Lower leg skin (tissue), 4 donors: ENCODE data around the gene PRKAG1. TPM values are rescaled to one million over a fixed set of nuclear protein-coding genes. Genes with fewer than 3 reads are reported as not detected.

Source experiments
- DNase-seq, 2 donors: peaks; one replicate each; pipeline ENCODE4 v3.0.0-alpha.2; 2019; ENCODE audit warnings: low spot score in 2 of 2
- H3K4me3 ChIP-seq: fragments of 200-600 bp; sonication (generic); 2 replicates; pipeline ENCODE4 v1.5.1; 2017; ENCODE audit warnings: mild to moderate bottlenecking, low read depth; ENCODE audit not compliant: poor library complexity, severe bottlenecking
- POLR2A ChIP-seq, 2 donors: fragments of 450-650 bp; IDR thresholded peaks; one replicate each; pipeline ENCODE4 v1.6.1; 2016 to 2017; ENCODE audit warnings: antibody characterized with exemption in 2 of 2, mild to moderate bottlenecking in 1 of 2, moderate library complexity in 1 of 2
- WGBS, 2 donors: methylation state at CpG; one replicate each; pipeline ENCODE4 v1.1.5; 2018; 5-methylcytosine and 5-hydroxymethylcytosine counted together
- intact Hi-C: fragments of 100-400 bp; cut with DNase I; formaldehyde crosslinking; loops from one replicate; pipeline ENCODE4 v1.15.0; 2023; ENCODE audit warnings: low total_unique reads
- total RNA-seq, 4 donors: library from RNA; depleted of rRNA; stranded (reverse); fragments of >200 nt; gene quantifications; one replicate each; pipeline ENCODE4 v1.1.0, GENCODE V29; 2016
- TF ChIP-seq, protein P1 (sequence below), 3 donors: fragments of 450-650 bp; IDR thresholded peaks; one replicate each; pipeline ENCODE4 v1.5.1; 2016; ENCODE audit warnings: antibody characterized with exemption in 3 of 3, mild to moderate bottlenecking in 3 of 3, moderate library complexity in 2 of 3

PRKAG1 gene
- total RNA-seq, 4 donors from 2014 or later, result 30.3 to 57.8 (median 49.2) TPM

DNA sequence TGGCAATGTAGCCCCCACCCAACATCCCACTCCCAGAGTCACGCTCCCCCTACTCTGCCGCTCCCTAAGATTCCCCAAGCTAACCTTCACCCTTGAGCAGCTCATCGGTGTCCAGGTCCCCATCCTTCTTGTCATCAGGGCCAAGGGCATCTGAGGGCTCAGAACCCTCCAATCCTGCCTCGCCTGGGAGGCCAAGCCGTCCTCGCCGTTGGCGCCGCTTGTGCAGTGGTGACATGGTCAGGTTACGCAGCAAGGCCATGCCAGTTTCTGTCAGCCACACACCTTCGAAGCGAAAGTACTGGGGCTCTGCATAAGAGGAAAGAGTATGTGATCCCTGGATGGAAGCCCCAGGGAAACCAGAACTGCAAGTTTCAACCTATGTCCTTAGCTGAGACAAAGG is 26.1 kb upstream of the PRKAG1 start:
- intact Hi-C loops, result no loop called here
- DNase-seq, result no peak
- WGBS, 2 donors, result 96 to 98% methylated on average over 12 of the region's 12 CpGs
- no peak overlapping the region for H3K4me3 ChIP-seq
- TF ChIP-seq, protein P1, sequence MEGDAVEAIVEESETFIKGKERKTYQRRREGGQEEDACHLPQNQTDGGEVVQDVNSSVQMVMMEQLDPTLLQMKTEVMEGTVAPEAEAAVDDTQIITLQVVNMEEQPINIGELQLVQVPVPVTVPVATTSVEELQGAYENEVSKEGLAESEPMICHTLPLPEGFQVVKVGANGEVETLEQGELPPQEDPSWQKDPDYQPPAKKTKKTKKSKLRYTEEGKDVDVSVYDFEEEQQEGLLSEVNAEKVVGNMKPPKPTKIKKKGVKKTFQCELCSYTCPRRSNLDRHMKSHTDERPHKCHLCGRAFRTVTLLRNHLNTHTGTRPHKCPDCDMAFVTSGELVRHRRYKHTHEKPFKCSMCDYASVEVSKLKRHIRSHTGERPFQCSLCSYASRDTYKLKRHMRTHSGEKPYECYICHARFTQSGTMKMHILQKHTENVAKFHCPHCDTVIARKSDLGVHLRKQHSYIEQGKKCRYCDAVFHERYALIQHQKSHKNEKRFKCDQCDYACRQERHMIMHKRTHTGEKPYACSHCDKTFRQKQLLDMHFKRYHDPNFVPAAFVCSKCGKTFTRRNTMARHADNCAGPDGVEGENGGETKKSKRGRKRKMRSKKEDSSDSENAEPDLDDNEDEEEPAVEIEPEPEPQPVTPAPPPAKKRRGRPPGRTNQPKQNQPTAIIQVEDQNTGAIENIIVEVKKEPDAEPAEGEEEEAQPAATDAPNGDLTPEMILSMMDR (IDR thresholded peaks at IDR 0.05), result no peak
- no peak for TF ChIP-seq POLR2A (IDR thresholded peaks at IDR 0.05)

DNA sequence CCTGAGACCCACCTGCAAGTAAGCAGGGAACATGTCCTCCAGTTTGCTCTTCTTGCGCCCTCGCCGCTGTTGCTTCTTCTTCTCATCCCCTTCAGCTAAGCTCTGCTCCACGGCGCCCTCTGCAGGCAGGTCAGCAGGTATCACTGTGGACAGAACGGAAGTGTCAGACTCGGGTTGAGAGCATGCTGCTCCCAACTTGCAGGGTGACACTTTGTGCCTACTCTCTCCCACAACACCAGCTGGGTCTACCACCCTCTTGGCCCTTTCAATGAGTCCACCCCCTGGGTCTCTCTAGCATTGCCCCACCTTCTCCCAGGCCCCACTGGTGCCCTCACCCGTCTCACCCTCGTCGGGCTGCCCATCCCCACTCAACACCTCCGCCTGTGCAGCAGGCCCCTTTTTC is 25.3 kb upstream of the PRKAG1 start:
- WGBS, 2 donors, result 54 to 61% methylated on average over 11 of the region's 11 CpGs
- TF ChIP-seq, protein P1 (IDR thresholded peaks at IDR 0.05), result no peak
- no peak for TF ChIP-seq POLR2A (IDR thresholded peaks at IDR 0.05)
- no peak for DNase-seq
- no peak overlapping the region for H3K4me3 ChIP-seq
- intact Hi-C loops, result no loop called here

DNA sequence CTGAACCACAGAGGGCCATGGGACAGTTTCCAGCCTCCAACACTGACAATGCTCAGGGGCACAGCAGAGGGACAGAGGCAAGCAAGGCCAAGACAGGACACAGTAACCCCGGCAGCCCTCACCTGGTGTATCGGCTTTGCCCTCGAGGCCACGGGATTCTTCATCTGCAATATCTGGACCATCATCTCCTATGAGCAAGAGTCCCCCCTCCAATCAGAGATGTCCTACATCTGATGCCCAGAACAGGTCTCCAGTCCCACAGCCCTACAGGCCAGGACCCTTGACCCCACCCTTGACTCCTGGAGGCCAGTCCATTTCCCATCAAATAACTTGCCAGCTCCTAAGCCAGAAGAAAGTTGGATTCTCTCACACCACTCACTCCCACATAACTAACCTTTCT is 24.7 kb upstream of the PRKAG1 start:
- H3K4me3 ChIP-seq, result no peak overlapping the region
- TF ChIP-seq, protein P1 (IDR thresholded peaks at IDR 0.05), result no peak
- no peak for TF ChIP-seq POLR2A (IDR thresholded peaks at IDR 0.05)
- 92 to 98% methylated on average over 2 to 4 of the region's 4 CpGs for WGBS, 2 donors
- no peak for DNase-seq
- intact Hi-C loops, result no loop called here

DNA sequence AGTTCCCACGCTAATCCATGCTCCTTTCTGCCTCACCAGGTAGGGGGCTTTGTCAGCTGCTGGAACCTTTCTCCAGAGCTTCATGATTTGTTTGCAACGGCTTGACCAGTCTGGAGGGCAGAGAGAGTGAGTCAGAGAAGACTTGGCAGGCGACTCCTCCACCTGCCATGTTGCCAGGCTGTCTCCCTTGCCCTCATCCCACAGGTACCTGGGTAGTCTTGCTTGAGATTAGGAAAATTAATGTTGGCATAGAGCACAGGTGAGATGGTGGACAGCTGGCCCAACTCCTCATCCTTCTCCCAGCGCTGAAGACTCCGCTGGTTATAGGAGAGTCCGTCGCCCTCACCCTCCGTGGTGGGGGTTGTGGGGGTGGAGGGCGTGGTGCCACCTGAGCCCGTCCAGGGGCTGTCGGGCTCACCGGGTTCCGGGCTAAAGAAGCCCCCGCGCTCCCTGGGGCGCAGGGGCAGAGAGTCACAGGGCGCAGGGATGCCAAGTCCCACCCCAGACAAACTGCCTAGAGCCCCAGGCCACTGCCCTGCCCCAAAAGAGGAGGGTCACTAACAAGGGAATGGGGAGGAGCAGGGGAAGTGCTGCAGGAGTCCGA is 23.4 kb upstream of the PRKAG1 start:
- DNase-seq, result no peak
- WGBS, 2 donors, result 87 to 89% methylated on average over 15 to 18 of the region's 18 CpGs
- no peak overlapping the region for H3K4me3 ChIP-seq
- TF ChIP-seq, protein P1 (IDR thresholded peaks at IDR 0.05), result no peak
- TF ChIP-seq POLR2A (IDR thresholded peaks at IDR 0.05), result no peak
- intact Hi-C loops, result no loop called here

DNA sequence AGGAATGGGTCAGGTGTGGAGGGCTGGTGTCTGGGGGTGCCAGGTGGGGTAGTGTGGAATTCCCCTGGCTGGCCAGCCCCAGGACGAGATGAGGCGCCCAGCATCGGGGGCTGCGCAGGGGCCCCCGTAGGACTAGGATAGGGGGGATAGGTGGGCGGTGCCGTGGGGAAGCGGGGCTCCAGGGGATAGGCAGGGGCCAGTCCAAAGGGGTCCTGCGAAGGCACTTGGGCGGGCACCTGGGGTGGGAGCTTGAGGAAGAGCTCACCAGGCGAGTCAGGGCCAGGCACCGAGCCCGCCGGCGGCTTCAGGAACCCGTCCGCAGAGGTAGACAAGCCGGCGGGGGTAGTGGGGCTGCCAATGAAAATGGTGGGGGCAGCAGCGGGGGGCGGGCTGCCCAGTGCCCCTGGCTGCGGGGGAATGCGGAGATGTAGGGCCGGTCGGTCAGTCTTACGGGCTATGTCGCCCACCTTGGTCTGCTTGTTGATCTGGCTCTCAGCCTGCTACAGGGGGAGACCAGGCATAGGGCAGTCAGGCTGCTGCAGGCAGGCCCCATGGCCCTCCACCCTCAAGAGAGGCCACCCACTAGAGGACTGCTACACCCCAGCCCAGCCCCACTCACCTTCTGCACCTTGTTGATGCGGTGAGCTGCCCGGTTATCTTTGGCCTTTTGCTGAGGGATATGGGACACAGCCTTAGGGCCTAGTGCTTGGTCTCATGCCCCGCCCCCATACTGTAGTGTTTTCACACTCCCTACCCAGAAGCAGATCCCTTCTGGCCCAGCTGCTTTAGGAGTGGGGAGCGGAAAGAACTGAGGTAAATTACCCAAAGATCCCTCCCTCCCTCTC is 22.7 kb upstream of the PRKAG1 start:
- TF ChIP-seq POLR2A (IDR thresholded peaks at IDR 0.05), result no peak
- TF ChIP-seq, protein P1 (IDR thresholded peaks at IDR 0.05), result no peak
- DNase-seq, result no peak
- H3K4me3 ChIP-seq, result no peak overlapping the region
- WGBS, 2 donors, result 91 to 96% methylated on average over 28 to 29 of the region's 31 CpGs
- intact Hi-C loops, result no loop called here
